ENCODE results near the gene ZNF333.

GRCh38 chr19:14769201-14769600 lies 79.4 kb downstream of the ZNF333 start:
- no peak for TF ChIP-seq POLR2A (IDR thresholded peaks at IDR 0.05)
- TF ChIP-seq, protein P1, sequence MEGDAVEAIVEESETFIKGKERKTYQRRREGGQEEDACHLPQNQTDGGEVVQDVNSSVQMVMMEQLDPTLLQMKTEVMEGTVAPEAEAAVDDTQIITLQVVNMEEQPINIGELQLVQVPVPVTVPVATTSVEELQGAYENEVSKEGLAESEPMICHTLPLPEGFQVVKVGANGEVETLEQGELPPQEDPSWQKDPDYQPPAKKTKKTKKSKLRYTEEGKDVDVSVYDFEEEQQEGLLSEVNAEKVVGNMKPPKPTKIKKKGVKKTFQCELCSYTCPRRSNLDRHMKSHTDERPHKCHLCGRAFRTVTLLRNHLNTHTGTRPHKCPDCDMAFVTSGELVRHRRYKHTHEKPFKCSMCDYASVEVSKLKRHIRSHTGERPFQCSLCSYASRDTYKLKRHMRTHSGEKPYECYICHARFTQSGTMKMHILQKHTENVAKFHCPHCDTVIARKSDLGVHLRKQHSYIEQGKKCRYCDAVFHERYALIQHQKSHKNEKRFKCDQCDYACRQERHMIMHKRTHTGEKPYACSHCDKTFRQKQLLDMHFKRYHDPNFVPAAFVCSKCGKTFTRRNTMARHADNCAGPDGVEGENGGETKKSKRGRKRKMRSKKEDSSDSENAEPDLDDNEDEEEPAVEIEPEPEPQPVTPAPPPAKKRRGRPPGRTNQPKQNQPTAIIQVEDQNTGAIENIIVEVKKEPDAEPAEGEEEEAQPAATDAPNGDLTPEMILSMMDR (IDR thresholded peaks at IDR 0.05), result no peak
